Hepatocyte (in vitro differentiated cells): ENCODE results near the gene MRPL41. TPM values are rescaled to one million over a fixed set of nuclear protein-coding genes. Genes with fewer than 3 reads are reported as not detected.

ENCODE experiments used
- DNase-seq: peaks from one replicate; pipeline ENCODE4 v3.0.0-alpha.2; 2016; ENCODE audit warnings: low spot score
- H2AFZ ChIP-seq: fragments of 200-600 bp; sonication (generic); 2 replicates; pipeline ENCODE4 v1.6.0; 2016; ENCODE audit warnings: antibody characterized with exemption, mild to moderate bottlenecking
- H3K27ac ChIP-seq: fragments of 200-600 bp; sonication (generic); 2 replicates; pipeline ENCODE4 v1.5.1; 2016; ENCODE audit warnings: mild to moderate bottlenecking
- H3K27me3 ChIP-seq: fragments of 200-600 bp; sonication (generic); 2 replicates; pipeline ENCODE4 v1.6.1; 2016
- H3K36me3 ChIP-seq: fragments of 200-600 bp; sonication (generic); replicated peaks from 2 replicates; pipeline ENCODE4 v1.5.1; 2016; ENCODE audit warnings: low read depth; ENCODE audit not compliant: insufficient read depth
- H3K4me1 ChIP-seq: fragments of 200-600 bp; sonication (generic); 2 replicates; pipeline ENCODE4 v1.5.1; 2016; ENCODE audit warnings: mild to moderate bottlenecking, moderate library complexity; ENCODE audit not compliant: insufficient read depth
- H3K4me2 ChIP-seq: fragments of 200-600 bp; sonication (generic); 2 replicates; pipeline ENCODE4 v1.6.0; 2016
- H3K4me3 ChIP-seq: fragments of 200-600 bp; sonication (generic); 2 replicates; pipeline ENCODE4 v1.5.1; 2016; ENCODE audit warnings: mild to moderate bottlenecking
- H3K79me2 ChIP-seq: fragments of 200-600 bp; sonication (generic); 2 replicates; pipeline ENCODE4 v1.6.0; 2017; ENCODE audit warnings: mild to moderate bottlenecking
- H3K9me2 ChIP-seq: fragments of 200-600 bp; sonication (generic); replicated peaks from 2 replicates; pipeline ENCODE4 v1.6.0; 2017; ENCODE audit warnings: mild to moderate bottlenecking; ENCODE audit not compliant: insufficient read depth
- H3K9me3 ChIP-seq: fragments of 200-600 bp; sonication (generic); 2 replicates; pipeline ENCODE4 v1.5.1; 2016; ENCODE audit warnings: low read depth, mild to moderate bottlenecking
- H4K20me1 ChIP-seq: fragments of 200-600 bp; sonication (generic); 2 replicates; pipeline ENCODE4 v1.6.0; 2016; ENCODE audit warnings: mild to moderate bottlenecking; ENCODE audit not compliant: insufficient read depth, poor library complexity, severe bottlenecking
- CTCF ChIP-seq: fragments of 200-600 bp; sonication (generic); IDR thresholded peaks from 2 replicates; pipeline ENCODE4 v1.5.1; 2016; ENCODE audit warnings: antibody characterized with exemption, mild to moderate bottlenecking; ENCODE audit not compliant: poor library complexity
- EZH2 ChIP-seq: fragments of 200-600 bp; sonication (generic); IDR thresholded peaks from 2 replicates; pipeline ENCODE4 v1.6.1; 2016; ENCODE audit warnings: antibody characterized with exemption, mild to moderate bottlenecking, borderline replicate concordance
- EZH2phosphoT487 ChIP-seq: fragments of 200-600 bp; sonication (generic); IDR thresholded peaks from one replicate; pipeline ENCODE4 v1.6.1; 2018; ENCODE audit warnings: antibody characterized with exemption, mild to moderate bottlenecking, low read depth, moderate library complexity; ENCODE audit not compliant: unreplicated experiment, severe bottlenecking
- whole genome bisulfite sequencing: methylation state at CpG from one replicate; pipeline ENCODE4 v1.1.6; 2016; ENCODE audit warnings: low lambda C conversion rate; ENCODE audit errors: missing lambda C conversion rate; 5-methylcytosine and 5-hydroxymethylcytosine counted together
- polyA plus RNA-seq: library from polyadenylated mRNA; unstranded; fragments of >200 nt; fragmentation: Nextera tagmentation; extraction: Ambion mirVana; gene quantifications from 2 replicates; pipeline ENCODE4 v1.2.1, GENCODE V29; 2016
- total RNA-seq: library from RNA; depleted of rRNA; stranded (reverse); fragments of >200 nt; gene quantifications from 2 replicates; pipeline ENCODE4 v1.2.3, GENCODE V29; 2014

Gene MRPL41
- total and polyA plus RNA-seq, 2 experiments from 2014 or later, result 36.6 to 86.0 TPM

DNA sequence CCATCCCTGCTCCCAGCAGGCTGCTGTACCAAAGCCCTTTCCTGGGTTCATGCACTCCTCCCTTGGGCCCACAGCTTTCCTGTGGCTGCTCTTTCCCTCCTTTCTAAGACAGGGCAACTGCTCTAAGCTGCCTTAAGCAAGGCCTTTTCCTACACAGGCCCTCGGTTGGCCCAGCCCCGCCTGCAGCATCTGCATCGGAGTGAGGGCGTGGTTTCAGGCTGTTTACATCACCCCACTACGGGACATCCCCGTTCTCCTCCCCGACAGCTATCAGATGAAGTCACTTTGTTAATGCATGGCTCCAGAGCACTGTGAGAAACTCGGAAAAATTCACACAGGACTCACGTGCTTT is 23.7 kb downstream of the MRPL41 start:
- 92% methylated on average over 9 of the region's 9 CpGs for WGBS
- Histone ChIP-seq H3K36me3 (no peaks in the 10 kb centered on the region), H3K4me2 (no peak overlapping the region), H3K79me2 (peaks cover 35% of the 10 kb centered on the region), H3K27me3 (no peaks in the 10 kb centered on the region), H3K27ac (no peak overlapping the region), H3K4me1 (peaks cover 15% of the 10 kb centered on the region), H3K4me3 (no peak overlapping the region), H4K20me1 (no peaks in the 10 kb centered on the region), H2AFZ (no peak overlapping the region), H3K9me3 (no peaks in the 10 kb centered on the region), H3K9me2 (no peaks in the 10 kb centered on the region)
- no peak for DNase-seq
- TF ChIP-seq EZH2phosphoT487, result no peak
- no peak for TF ChIP-seq EZH2
- TF ChIP-seq CTCF, result no peak

GRCh38 chr9:137575716-137576411 is 24.2 kb downstream of the MRPL41 start:
- peaks cover 15% of the 10 kb centered on the region for H3K4me1 ChIP-seq
- no peaks in the 10 kb centered on the region for H4K20me1 ChIP-seq
- no peak overlapping the region for H3K4me3 ChIP-seq
- TF ChIP-seq EZH2phosphoT487 (no peak), CTCF (no peak), EZH2 (no peak)
- no peaks in the 10 kb centered on the region for H3K9me2 ChIP-seq
- DNase-seq, result no peak
- no peak overlapping the region for H3K4me2 ChIP-seq
- H3K27ac ChIP-seq, result no peak overlapping the region
- H2AFZ ChIP-seq, result no peak overlapping the region
- no peaks in the 10 kb centered on the region for H3K9me3 ChIP-seq
- 95% methylated on average over 12 of the region's 12 CpGs for WGBS
- no peaks in the 10 kb centered on the region for H3K36me3 ChIP-seq
- no peaks in the 10 kb centered on the region for H3K27me3 ChIP-seq
- peaks cover 35% of the 10 kb centered on the region for H3K79me2 ChIP-seq

DNA sequence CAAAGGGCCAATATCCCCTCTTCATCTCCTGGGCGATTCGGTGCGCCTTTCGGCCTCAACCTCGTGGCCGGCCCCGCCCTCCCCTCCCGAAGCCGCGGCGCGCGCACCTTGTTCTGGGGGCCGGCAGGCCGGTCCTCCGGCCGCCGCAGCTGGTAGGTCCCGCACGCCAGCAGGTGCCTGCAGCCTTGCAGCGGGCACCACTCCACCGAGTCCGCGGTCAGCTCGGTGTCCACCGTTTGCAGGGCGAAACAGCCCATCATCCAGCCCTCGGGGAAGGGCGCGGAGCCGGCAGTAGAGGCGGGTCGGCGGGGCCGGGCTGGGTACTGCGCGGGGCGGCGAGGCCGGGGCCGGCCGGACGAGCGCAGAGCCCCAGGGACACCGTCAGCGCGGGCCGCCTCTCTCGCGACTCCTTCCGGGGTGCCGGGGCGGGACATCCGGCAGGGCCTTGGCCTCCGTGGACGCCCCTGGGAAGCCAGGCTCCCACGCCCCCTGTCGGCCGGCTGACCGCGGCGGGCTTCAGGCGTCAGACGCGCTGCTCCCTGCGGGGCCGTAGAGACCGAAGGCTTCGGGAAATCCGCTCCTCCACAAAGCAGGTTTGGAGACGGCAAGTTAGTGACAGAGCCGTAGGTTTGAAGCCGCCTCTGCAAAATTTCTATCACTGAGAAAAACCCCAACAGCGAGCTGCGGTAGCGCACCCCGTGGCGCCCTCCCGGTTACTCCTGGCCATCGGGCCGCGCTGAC is 27.0 kb downstream of the MRPL41 start, which contains the start of gene DPH7:
DPH7 (minus strand) TSS at position 408 of the 741 bp plus-strand sequence; CDS start at position 260, 148 bp downstream.
- no peaks in the 10 kb centered on the region for H3K9me3 ChIP-seq
- peak within 1 kb of the TSS; percentile 91 for H3K4me3 ChIP-seq
- peak within 1 kb of the TSS; percentile 81 for H3K4me2 ChIP-seq
- H3K79me2 ChIP-seq, result peaks cover 32% of the 10 kb centered on the region
- no peaks in the 10 kb centered on the region for H4K20me1 ChIP-seq
- H2AFZ ChIP-seq, result peak within 1 kb of the TSS; percentile 87
- no peaks in the 10 kb centered on the region for H3K27me3 ChIP-seq
- H3K27ac ChIP-seq, result peak within 1 kb of the TSS; percentile 84
- 7% methylated on average over 53 of the region's 82 CpGs for WGBS
- TF ChIP-seq CTCF (peak; percentile 98), EZH2 (no peak)
- H3K4me1 ChIP-seq, result peaks cover 15% of the 10 kb centered on the region
- no peaks in the 10 kb centered on the region for H3K36me3 ChIP-seq
- peak; percentile 97 for DNase-seq
- no peaks in the 10 kb centered on the region for H3K9me2 ChIP-seq
